ENCODE results near the gene PTPN14.
A peak's percentile ranks its signal among the peaks of the same experiment; 100 is the strongest.
"Not testable (repeated sequence)": the region's sequence is repeated elsewhere in the genome, so short reads cannot be mapped to it uniquely, and the experiment has no call there.

The PTPN14 gene

GRCh38 chr1:214422137-214422671, 129.2 kb downstream of the PTPN14 start:
- DNase-seq: no peak

GRCh38 chr1:214420833-214421232, 130.6 kb downstream of the PTPN14 start:
- DNase-seq: no peak

GRCh38 chr1:214420341-214420740, 131.1 kb downstream of the PTPN14 start:
- DNase-seq: no peak

- no peak for DNase-seq
Measured at GRCh38 chr1:214419650-214420049, 131.8 kb downstream of the PTPN14 start.

GRCh38 chr1:214418391-214418790, 133.0 kb downstream of the PTPN14 start:
- no peak for DNase-seq

GRCh38 chr1:214417545-214418210, 133.7 kb downstream of the PTPN14 start:
- DNase-seq: no peak

GRCh38 chr1:214416858-214417257, 134.5 kb downstream of the PTPN14 start:
- no peak for DNase-seq

- no peak for DNase-seq
Measured at GRCh38 chr1:214416417-214416816, 135.0 kb downstream of the PTPN14 start.

GRCh38 chr1:214415131-214415530, 136.3 kb downstream of the PTPN14 start:
- DNase-seq: no peak

GRCh38 chr1:214414691-214415090, 136.7 kb downstream of the PTPN14 start:
- no peak for DNase-seq

GRCh38 chr1:214413315-214413714, 138.1 kb downstream of the PTPN14 start:
- DNase-seq: no peak

GRCh38 chr1:214404571-214405213, 146.7 kb downstream of the PTPN14 start:
- no peak for DNase-seq

- no peak for DNase-seq
Measured at GRCh38 chr1:214404154-214404553, 147.2 kb downstream of the PTPN14 start.

GRCh38 chr1:214403431-214403830, 148.0 kb downstream of the PTPN14 start:
- DNase-seq: no peak

GRCh38 chr1:214402613-214403083, 148.8 kb downstream of the PTPN14 start:
- DNase-seq: peak; percentile 4

GRCh38 chr1:214401666-214402065, 149.7 kb downstream of the PTPN14 start:
- no peak for DNase-seq

GRCh38 chr1:214400131-214400530, 151.3 kb downstream of the PTPN14 start:
- no peak for DNase-seq

GRCh38 chr1:214398490-214398889, 152.9 kb downstream of the PTPN14 start:
- no peak for DNase-seq

GRCh38 chr1:214397497-214397896, 153.9 kb downstream of the PTPN14 start:
- DNase-seq: no peak

GRCh38 chr1:214396330-214396729, 155.1 kb downstream of the PTPN14 start:
- no peak for DNase-seq

GRCh38 chr1:214394569-214394968, 156.8 kb downstream of the PTPN14 start:
- DNase-seq: not testable (repeated sequence)

- DNase-seq: no peak
Measured at GRCh38 chr1:214393086-214393485, 158.3 kb downstream of the PTPN14 start.

- DNase-seq: no peak
Measured at GRCh38 chr1:214391873-214392645, 159.3 kb downstream of the PTPN14 start.

GRCh38 chr1:214389734-214390133, 161.7 kb downstream of the PTPN14 start:
- no peak for DNase-seq

All from NCI-H2029 treated with DMSO at 0.1 percent for 48 hours (cell line).